ENCODE results near the gene TSPAN33.
A peak's percentile ranks its signal among the peaks of the same experiment; 100 is the strongest.
"Not testable (repeated sequence)": the region's sequence is repeated elsewhere in the genome, so short reads cannot be mapped to it uniquely, and the experiment has no call there.

The TSPAN33 gene

GRCh38 chr7:129208667-129209066 lies 64.2 kb downstream of the TSPAN33 start:
- no peak overlapping the region for H3K4me3 ChIP-seq (ENCODE audit: low read length)
- DNase-seq (ENCODE audit: low read depth), result no peak
- TF ChIP-seq CTCF (conservative IDR thresholded peaks at IDR 0.05; ENCODE audit: low read depth, low read length), result no peak

DNA sequence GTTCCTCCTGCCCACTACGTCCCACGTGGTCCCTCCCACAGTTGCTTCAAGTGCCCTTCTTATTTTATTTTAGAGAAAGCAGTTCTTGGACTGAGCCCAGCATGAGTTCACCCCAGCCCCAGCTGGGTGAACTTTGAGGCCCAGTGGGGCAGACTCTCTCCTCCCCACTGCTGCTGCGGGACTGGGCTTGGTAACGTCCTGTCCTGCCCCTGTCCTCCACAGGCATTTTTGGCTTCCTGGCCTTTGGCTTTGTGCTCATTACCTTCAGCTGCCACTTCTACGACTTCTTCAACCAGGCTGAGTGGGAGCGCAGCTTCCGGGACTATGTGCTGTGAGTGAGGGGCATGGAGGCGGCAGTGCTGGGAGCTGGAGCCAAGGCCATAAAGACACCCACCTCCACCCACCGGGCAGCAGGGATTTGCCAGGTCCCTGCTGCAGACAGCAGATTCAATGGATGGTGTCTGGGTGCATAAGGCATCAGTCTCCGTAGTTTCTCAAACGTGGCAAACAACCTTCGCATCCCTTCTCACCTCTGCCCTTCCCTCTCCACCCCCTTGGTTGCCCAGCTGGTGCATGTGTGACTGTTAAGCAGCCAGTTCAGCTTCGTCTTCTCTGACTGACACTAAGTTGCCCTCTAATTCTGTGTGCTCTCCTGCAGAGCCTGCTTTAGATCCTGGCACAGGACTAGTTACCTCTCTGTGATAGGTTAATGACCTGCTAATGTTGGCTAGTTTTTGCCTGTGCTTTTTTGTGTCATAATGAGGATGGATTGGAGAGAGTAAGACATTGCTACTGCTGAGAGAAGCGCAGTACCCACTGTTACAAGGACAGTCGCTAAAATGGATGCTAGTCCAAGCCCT lies 64.8 kb downstream of the TSPAN33 start:
- H3K4me3 ChIP-seq (ENCODE audit: low read length), result no peak overlapping the region
- no peak for DNase-seq (ENCODE audit: low read depth)
- no peak for TF ChIP-seq CTCF (conservative IDR thresholded peaks at IDR 0.05; ENCODE audit: low read depth, low read length)

GRCh38 chr7:129210256-129210988 lies 65.9 kb downstream of the TSPAN33 start:
- DNase-seq (ENCODE audit: low read depth), result no peak
- peak; percentile 87 for TF ChIP-seq CTCF (conservative IDR thresholded peaks at IDR 0.05; ENCODE audit: low read depth, low read length)
- H3K4me3 ChIP-seq (ENCODE audit: low read length), result no peak overlapping the region

GRCh38 chr7:129210989-129211312 lies 66.4 kb downstream of the TSPAN33 start:
- no peak for DNase-seq (ENCODE audit: low read depth)
- no peak overlapping the region for H3K4me3 ChIP-seq (ENCODE audit: low read length)
- TF ChIP-seq CTCF (conservative IDR thresholded peaks at IDR 0.05; ENCODE audit: low read depth, low read length), result no peak

DNA sequence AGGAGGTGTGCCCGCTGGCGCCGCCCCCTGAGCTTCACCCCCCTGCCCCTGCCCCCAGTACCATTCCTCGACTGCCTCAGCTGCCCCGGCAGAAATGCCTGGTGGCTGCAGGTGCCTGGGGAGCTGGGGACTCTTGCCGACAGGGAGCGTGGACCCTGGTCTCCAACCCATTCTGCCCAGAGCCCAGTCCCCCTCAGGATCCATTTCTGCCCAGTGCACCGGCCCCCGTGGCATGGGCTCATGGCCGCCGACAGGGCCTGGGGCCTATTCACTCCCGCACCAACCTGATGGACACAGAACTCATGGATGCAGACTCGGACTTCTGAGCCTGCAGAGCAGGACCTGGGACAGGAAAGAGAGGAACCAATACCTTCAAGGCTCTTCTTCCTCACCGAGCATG lies 67.6 kb downstream of the TSPAN33 start:
- TF ChIP-seq CTCF (conservative IDR thresholded peaks at IDR 0.05; ENCODE audit: low read depth, low read length), result no peak
- DNase-seq (ENCODE audit: low read depth), result no peak
- H3K4me3 ChIP-seq (ENCODE audit: low read length), result no peak overlapping the region

- no peak for DNase-seq (ENCODE audit: low read depth)
- H3K4me3 ChIP-seq (ENCODE audit: low read length), result no peak overlapping the region
- TF ChIP-seq CTCF (conservative IDR thresholded peaks at IDR 0.05; ENCODE audit: low read depth, low read length), result no peak
These were observed 68.1 kb downstream of the TSPAN33 start for GRCh38 chr7:129212596-129212995.

DNA sequence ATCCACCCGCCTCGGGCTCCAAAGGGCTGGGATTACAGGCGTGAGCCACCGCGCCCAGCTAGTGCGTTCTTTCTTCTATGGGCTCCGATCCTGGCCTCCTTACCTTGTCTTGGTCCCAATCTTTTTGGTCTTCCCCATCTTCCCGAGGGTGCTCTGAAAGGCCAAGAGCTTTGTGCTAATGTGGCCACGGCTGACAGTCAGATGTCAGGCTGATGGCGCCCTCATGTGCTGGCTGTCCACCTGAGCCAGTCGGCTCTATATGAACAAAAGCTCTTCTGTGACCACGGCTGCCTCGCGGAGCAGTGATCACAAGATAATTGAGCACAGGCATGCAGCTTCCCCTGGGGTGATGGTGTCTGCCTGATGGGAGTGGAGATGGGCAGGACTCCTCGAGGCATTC lies 69.3 kb downstream of the TSPAN33 start:
- no peak overlapping the region for H3K4me3 ChIP-seq (ENCODE audit: low read length)
- TF ChIP-seq CTCF (conservative IDR thresholded peaks at IDR 0.05; ENCODE audit: low read depth, low read length), result no peak
- no peak for DNase-seq (ENCODE audit: low read depth)

- not testable (repeated sequence) for H3K4me3 ChIP-seq (ENCODE audit: low read length); DNase-seq (ENCODE audit: low read depth)
These were observed 71.2 kb downstream of the TSPAN33 start for GRCh38 chr7:129215691-129216090.

DNA sequence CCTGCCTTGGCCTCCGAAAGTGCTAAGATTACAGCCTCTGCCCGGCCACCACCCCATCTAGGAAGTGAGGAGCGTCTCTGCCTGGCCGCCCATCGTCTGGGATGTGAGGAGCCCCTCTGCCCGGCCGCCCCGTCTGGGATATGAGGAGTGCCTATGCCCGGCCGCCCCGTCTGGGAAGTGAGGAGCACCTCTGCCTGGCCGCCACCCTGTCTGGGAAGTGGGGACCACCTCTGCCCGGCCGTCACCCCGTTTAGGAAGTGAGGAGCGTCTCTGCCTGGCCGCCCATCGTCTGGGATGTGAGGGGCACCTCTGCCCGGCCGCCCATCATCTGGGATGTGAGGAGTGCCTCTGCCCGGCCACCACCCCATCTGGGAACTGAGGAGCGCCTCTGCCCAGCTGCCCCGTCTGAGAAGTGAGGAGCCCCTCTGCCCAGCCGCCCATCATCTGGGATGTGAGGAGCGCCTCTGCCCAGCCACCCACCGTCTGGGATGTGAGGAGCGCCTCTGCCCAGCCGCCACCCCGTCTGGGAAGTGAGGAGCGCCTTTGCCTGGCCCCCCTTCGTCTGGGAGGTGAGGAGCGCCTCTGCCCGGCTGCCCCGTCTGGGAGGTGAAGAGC lies 71.7 kb downstream of the TSPAN33 start:
- H3K4me3 ChIP-seq (ENCODE audit: low read length); DNase-seq (ENCODE audit: low read depth): not testable (repeated sequence)
